Measurements from ENCODE around the gene ERCC4.

The ERCC4 gene

DNA sequence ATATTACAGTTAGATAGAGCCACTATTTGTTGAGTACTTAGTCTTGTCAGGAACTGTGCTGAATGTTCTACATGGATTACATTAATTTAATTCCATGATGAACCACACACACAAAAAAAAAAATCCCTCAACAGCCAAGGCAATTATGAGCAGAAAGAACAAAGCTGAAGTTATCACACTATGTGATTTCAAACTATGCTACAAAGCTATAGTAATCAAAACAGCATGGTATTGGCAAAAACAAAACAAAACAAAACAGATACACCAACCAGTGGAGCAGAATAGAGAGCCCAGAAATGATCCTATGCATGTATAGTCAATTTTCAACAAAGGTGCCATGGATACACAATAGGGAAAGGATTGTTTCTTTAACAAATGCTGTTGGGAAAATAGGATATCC is 8.1 kb upstream of the ERCC4 start:
- no peak for DNase-seq

DNA sequence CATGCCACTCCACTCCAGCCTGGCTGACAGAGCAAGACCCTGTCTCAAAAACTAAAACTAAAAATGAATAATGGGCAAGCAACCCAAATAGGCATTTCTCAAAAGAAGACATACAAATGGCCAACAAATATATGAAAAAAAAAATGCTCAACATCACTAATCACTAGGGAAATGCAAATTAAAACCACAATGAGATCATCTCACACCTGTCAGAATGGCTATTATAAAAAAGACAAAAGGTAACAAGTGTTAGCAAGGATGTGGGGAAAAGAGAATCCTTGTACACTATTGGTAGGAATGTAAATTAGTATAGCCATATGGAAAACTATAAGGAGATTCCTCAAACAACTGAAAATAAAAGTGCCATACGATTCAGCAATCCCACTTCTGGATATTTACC is 7.1 kb upstream of the ERCC4 start:
- DNase-seq = no peak

DNA sequence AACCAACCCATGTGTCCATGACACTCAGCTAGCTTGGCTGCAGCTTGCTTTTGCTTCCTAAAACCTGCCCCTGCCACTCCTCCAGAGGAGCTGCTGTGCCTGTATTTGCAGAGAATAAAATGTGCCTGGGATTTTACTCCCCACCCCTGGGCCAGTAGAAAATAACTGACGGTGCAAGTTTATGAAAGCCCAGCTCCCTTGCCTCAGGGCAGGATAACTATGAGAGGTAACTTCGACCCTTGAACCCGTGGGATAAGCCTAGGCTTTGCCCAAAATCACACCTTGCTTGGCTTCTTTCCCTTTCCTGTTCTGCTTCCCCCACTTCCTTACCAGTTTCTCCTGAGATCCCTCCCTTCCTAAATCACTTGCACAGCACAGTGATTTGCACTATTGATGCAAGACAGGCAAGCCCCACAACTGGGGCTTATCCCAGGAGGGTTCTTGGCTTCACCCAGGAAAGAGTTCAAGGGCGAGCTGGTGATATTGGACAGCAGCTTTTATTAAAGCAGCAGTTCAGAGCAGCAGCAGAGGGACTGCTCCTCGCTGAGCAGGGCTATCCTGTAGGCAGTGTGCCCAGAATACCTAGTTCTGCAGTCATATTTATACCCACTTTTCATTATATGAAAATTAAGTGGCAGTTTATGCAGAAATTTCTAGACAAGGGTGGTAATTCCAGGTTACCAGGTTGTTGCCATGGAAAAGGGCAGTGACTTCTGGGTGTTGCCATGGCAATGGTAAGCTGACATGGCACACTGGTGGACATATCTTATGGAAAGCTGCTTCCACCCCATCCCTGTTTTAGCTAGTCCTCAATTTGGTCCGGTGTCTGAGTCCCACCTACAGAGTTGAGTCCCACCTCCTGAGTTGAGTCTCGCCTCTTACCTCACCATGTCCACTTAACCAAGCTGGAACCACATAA is 6.3 kb upstream of the ERCC4 start:
- DNase-seq = no peak

DNA sequence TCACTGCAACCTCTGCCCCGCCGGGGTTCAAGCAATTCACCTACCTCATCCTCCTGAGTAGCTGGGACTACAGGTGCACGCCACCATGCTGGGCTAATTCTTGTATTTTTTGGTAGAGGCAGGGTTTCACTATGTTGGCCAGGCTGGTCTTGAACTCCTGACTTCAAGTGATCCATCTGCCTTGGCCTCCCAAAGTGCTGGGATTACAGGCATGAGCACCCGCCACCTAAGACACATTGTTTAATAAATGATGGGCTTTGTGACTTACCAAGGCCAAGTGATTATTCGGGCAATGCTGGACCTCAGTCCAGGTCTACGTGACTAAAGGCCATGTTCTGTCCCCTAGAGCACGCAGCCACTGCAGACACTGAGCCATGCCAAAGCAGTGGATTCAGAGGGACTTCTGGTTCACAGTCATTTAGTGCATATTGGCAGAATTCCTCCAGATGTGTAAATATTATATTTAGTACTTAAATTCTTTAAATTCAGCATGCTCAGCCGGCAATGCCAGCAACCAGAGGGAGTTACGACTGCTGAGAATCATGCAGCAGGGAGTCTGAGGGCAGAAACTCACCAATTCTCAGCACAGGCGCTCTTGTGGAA is 4.8 kb upstream of the ERCC4 start:
- DNase-seq = no peak

DNA sequence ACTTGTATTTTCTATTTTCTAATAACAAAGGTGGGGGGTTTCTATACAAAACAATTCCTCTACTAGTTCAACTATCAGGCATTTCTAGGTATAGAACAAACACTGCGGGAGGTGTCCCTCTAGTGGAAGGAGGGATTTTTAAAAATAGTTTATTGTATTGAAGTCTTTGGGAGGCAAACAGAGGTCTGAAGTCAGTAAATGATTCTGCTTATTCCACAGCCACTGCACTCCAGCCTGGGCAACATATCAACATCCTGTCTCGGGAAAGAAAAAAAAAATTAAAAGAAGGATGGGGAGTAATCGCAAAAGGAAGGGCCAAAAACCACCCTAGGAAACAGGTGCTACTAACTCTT is 648 bp upstream of the ERCC4 start:
- no peak for DNase-seq

DNA sequence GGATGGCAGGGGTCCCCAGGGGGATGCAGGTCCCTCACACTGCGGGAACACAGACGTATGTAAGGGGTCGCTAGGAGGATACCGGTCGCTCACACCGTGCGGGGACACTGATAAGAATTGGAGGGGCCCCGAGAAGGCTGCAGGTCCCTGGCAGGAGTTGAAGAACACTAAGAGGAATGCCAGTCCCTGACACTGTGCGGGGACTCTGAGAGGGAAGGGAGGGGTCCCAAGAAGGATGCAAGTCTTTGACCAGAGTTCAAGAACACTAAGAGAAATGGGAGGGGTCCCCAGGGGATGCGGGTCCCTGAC is 510 bp downstream of the ERCC4 start:
- DNase-seq = no peak

DNA sequence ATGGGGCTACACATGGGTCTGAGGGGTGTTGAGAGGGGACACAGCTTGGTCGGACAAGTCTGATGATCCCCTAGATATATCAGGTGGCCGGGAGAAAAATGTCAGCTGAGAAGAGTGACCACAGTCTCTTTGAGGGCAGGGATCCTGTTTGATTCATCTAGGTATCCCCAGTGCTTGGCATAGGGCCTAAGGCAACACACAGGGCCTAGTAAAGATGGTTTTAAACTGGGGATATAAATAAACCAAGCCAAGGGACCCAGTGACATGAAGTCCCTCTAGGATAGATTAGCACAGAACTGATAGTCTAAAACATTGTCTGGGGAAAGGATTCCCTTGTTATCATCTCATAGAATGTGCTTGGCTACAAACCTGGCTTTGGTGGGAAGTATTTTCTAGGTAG is 1.4 kb downstream of the ERCC4 start:
- no peak for DNase-seq

DNA sequence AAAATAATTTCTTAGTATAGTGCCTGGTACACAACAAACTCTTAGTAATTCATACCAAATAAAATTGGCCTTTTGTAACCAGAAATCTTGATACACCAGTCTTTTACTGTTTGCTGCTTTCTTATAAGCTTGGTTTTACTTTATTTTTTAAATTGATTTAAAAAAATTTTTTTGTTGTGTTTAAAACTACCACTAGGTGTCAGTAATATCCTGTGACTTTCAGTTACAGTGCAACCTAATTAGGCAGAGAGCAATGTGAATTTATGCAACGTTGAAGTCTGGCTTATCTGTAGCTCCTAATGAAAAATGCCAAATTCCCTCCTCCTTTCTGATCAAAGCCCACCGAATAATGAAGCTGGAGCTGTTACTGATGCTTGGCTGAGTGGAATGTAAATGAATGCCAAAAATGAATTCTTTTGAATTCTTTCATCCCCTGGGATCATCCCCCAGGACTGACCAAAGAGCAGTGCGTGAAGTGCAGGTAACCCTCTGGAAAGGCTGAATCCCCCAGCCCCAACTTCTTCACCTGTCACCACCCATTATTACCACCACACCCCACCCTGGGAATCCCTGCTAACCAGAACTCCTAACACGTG is 3.8 kb downstream of the ERCC4 start:
- peak; percentile 51 for DNase-seq

DNA sequence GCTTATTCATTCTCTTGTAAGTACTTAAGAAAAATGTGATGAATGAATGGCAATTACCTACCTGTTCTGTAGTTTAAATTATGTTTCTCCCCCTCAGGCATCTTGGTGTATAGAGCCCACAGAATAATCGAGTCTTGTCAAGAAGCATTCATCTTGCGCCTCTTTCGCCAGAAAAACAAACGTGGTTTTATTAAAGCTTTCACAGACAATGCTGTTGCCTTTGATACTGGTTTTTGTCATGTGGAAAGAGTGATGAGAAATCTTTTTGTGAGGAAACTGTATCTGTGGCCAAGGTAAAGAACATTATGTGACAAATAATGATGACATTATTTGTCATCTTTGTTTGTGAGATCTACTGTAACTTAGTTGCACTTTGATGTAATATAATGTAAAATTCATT is 6.5 kb downstream of the ERCC4 start:
- DNase-seq = no peak

DNA sequence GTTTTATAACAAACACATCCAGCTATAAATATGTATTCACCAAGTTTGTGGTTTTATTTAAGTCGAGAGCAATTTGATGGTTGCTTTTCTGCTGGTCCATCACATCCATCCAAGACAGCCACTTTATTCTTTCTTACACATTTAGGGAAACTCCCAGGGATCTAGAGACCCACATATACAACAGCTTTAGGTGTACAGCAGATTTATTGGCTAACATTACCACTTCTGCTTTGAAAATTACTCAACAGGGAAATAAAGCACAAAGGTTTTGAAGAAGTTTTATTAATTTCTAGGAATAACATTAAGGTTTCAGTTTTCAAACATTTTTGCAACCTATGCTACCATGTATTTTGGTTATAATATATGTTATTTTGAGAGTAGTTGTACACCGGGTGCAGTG is 6.9 kb downstream of the ERCC4 start:
- no peak for DNase-seq

DNA sequence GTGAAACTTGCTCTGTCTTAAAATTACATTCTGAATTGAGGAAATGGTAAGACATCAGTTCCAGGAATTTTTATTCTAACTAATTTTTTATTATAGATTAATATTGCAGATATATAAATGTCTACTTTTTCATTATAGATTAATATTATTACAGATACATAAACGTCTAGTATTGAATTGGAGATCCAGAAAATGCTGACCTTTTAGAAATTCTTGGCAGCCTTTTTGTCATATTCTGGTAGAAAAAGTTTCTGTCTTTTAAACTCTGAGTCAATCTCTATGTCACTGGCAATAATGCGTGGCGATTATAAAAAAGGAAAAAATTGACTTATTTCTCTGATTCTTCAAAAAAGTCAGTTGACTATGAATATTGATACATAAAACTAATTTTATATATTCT is 8.7 kb downstream of the ERCC4 start:
- DNase-seq = no peak

DNA sequence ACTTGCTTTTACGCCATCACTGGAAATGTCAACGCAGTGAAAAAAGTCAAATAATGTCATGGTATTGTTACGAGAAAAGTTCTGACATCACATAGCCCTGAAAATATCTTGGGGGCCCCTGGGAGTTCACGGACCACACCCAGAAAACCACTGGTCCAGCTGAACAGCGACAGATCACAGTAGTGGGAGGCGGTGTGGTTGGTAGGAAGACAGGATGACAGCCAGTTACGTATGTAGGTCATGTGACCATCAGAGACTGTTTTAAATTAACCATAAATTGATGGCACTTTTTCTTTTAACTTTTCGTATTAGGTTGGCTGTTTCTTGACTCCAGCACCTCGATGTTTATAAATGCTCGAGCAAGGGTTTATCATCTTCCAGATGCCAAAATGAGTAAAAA is 11.9 kb downstream of the ERCC4 start:
- no peak for DNase-seq

DNA sequence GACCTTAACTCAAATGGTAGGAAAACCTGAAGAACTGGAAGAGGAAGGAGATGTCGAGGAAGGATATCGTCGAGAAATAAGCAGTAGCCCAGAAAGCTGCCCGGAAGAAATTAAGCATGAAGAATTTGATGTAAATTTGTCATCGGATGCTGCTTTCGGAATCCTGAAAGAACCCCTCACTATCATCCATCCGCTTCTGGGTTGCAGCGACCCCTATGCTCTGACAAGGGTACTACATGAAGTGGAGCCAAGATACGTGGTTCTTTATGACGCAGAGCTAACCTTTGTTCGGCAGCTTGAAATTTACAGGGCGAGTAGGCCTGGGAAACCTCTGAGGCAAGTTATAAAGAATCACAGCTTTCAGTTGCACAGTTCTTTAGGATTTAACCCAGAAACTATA is 15.5 kb downstream of the ERCC4 start:
- DNase-seq = no peak

DNA sequence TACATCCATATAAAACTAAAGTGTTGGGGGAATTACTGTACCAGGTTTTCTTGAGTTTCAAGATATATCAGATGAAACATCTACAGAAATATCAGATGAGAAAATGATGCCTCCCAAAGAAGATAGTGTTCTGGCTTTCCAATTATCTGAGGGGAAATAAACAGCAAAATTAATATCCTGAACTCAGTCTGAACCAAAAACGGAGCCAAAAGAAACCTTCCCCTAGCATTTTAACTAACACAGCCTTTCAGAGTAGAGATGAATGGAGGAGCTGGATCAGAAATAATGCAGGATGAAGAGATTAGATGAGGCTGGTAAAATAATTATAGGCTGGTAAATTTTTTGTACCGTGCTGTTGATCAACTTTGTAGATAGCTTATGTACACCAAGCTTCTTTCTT is 16.2 kb downstream of the ERCC4 start:
- no peak for DNase-seq

DNA sequence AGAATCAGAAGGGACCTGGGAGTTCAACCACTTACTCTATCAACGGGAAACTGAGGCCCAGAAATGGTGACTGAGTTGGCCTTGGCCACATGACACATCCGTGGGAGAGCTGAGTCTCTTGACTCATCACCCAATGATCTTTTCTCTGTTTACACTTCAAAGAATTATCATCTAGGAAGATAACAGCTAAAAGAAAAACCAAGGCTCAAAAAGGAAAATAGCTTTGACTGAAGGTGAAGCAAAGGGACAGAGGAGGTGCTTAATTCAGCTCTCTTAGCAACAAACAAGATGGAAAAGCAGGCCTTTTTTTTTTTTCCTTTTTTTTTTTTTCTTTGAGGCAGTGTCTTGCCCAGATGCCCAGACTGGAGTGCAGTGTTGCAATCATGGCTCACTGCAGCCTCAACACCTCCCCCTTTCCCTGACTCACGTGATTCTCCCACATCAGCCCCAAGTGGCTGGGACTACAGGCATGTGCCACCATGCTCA is 16.7 kb downstream of the ERCC4 start:
- peak; percentile 74 for DNase-seq

DNA sequence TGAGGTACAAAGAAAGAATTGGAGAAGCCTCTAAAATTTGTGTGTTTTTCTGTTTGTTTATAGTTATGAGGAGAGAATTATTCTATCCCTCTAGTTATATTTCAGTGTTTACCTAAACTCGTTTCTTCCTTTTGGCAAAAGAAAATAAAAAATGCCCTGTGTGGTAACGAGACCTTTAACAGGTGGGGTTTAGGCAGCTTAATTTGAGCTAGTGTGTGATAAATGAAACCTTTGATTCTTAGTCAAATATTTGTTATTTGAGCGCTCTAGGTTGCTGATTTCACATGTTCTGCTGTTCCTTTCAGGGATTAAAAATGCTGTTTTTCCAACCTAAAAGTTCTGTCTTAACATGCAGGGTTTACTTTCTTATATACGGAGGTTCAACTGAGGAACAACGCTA is 17.5 kb downstream of the ERCC4 start:
- DNase-seq = no peak

DNA sequence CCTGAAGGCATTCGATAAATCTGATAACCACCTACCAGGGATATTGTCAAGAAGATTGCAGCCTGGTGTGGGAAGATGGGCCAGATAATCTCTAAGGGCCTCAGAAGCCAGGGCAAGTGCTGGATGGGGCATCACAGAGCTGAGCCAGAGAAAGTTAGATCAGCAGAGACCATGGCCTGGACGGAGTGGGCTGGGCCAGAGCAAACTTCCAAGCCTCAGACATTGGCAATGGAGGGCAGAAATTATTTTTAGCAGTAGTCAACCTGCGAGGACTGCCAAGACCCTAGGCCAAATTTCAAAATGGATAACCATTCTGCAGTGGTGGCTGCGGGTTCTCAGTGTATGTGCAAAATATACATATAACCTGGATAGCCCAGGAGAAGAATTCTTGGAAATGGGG is 18.5 kb downstream of the ERCC4 start:
- DNase-seq = no peak

DNA sequence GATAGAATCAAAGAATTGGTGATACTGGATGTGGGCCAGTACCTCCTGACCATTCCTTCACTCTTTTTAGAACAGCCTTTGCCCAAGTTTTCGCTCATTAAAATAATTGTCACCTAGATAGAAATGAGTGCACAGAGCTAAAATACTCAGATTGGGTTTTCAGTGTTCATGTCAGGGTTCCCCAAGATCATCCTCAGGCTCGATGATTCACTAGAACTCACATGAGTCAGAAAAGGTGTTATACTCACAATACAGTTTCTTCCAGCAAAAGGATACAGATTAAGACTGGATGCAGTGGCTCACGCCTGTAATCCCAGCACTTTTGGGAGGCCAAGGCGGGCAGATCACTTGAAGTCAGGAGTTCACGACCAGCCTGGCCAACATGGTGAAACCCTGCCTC is 19.9 kb downstream of the ERCC4 start:
- no peak for DNase-seq

DNA sequence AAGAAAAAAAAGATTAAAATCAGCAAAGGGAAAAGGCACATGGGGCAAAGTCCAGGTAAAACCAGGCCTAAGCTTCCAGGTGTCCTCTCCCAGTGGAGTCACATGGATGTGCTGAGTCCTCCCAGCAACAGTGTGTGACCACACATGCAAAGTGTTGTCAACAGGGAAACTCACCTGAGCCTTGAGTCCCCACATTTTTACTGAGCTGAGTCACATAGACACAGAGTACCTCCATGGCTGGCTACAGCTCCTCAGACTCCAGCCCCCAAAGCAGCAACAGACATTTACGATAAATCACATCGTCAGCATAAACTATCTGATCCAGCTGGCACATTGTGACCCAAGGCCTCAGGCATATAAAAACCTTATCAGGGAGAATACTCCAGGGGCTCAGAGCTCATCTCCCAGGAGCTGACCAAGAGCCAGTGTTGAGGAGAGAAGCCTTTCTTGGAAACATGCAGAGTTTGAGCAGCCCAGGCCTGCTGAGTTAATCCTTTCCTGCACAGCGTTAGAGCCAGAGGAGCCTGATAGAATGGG is 20.5 kb downstream of the ERCC4 start:
- no peak for DNase-seq

DNA sequence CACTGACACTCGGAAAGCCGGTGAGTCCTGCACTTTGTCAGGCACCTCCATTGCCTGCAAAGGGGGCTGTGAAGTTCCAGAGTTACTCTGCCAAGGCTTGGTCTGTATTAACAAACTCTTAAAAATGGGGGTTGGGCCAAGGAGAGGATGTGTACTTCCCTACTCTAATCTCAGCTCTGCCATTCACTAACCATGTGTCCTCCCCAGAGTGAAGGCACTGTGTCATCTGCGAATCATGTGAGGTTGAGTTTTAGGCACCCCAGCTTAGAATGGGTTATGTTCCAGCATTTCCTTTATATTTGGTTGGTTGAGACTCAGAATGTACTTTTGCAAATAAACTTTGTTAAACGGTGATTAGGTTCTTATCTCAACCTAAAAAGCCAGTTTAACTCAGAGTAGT is 24.9 kb downstream of the ERCC4 start:
- DNase-seq = no peak

DNA sequence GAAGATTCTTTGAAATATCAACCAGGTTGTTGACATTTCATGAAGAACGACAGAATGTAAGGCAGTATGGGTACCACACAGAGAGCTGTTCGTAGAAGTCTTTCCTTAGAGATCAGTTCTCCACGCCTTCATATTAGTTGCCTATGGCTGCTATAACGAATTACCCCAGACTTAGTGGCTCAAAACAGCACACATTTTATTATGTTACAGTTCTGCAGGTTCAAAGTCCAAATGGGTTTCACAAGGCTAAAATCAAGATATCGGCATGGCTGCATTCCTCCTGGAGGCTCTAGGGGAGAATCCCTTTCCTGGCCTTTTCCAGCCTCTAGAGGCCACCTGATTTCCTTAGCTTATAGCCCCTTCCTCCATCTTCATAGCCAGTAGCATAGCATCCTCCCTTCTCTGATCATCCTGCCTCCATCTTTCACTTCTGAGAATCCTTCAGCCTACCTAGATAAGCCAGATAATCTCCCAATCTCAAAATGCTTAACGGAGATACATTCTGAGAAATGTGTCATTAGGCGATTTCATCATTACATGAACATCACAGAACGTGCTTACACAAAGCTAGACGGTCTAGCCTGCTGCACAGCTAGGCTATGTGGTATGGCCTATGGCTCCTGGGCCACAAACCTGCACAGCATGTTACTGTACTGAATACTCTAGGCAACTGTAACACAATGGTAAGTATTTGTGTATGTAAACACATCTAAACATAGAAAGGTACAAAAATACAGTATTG is 26.0 kb downstream of the ERCC4 start:
- no peak for DNase-seq

DNA sequence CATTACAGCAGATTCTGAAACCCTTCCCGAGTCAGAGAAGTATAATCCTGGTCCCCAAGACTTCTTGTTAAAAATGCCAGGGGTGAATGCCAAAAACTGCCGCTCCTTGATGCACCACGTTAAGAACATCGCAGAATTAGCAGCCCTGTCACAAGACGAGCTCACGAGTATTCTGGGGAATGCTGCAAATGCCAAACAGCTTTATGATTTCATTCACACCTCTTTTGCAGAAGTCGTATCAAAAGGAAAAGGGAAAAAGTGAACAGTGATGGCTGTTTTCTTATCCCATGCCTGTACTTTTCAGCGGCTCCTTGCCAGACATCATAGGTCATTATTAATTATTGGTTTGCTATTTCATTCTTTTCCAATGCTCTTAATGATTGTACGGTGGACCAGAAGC is 28.1 kb downstream of the ERCC4 start:
- DNase-seq = no peak

DNA sequence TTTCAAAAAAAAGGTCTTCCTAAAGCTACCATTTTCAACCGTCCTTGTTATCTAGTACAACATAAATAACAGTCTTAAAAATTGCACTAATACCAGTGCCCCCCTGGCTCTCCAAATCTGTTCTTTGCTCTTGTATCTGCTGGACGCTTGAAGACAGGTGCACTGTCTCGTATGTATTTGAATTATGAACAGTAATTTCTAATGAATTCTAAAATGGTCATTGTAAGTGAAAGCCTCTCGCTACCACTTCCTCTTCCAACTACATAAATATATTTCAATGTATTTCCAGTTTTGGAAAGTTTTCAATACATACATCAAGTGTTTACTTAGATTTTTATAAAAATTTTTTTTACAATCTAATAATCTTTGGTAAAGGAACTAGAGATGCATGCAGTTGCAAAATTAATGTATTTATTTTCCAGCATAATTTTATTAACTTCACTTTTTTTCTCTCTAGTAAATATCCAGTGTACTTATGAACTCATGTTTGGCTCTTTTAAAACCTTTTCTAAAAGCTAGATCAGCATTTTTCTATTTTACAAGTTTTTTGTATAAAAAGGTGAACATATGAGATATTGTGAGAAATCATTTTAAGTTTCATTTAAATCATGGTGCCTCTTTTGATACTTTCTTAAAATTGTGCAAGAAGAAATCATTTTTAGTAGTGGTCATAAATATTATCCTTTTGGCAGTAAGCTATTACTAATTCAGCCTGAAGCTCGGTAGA is 31.0 kb downstream of the ERCC4 start:
- DNase-seq = no peak

Measured in EL (cell line).